Stomach (tissue), 4 donors: Measurements from ENCODE around the gene NELL1.

Source experiments
- POLR2A ChIP-seq, 4 donors: fragments of 450-650 bp; IDR thresholded peaks; one replicate each; pipeline ENCODE4 v1.6.1; 2016; ENCODE audit warnings: antibody characterized with exemption in 4 of 4, control low read depth in 2 of 4, mild to moderate bottlenecking in 1 of 4, moderate library complexity in 1 of 4
- POLR2AphosphoS5 ChIP-seq, 3 donors: sonication (generic); formaldehyde crosslinking; IDR thresholded peaks; one replicate each; pipeline ENCODE4 v1.6.1; 2016; ENCODE audit warnings: antibody characterized with exemption in 3 of 3
- TF ChIP-seq, protein P1 (sequence below), 7 experiments: fragments of 450-650 bp in 4 of 7; fragments of 200-600 bp in 3 of 7; sonication (generic) in 3 of 7; IDR thresholded peaks; one replicate each; pipeline ENCODE4 v1.5.1; 2016 to 2019; ENCODE audit warnings: antibody characterized with exemption in 7 of 7, control low read depth in 2 of 7, mild to moderate bottlenecking in 1 of 7

DNA sequence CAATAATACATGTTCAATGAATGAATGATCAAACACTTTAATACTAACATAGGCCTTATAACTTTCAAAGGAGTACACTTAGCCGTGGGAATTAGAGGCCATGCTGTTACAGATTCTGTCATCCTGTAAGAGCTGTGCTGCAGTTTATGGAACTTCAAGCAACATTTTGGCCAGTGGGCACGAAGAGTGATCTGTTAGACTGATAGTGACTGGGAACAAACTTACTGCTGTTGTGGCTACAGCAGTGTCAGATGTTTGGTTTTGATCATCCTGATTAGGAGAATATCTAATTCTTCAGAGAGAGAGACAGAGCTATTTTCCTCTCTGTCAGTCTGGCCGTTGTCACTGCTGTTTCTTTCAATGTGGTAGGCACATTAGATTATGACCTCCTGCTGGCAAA, 348.9 kb downstream of the NELL1 start:
- TF ChIP-seq POLR2A (IDR thresholded peaks at IDR 0.05) (no peak), POLR2AphosphoS5 (IDR thresholded peaks at IDR 0.05) (no peak)
- TF ChIP-seq, protein P1, sequence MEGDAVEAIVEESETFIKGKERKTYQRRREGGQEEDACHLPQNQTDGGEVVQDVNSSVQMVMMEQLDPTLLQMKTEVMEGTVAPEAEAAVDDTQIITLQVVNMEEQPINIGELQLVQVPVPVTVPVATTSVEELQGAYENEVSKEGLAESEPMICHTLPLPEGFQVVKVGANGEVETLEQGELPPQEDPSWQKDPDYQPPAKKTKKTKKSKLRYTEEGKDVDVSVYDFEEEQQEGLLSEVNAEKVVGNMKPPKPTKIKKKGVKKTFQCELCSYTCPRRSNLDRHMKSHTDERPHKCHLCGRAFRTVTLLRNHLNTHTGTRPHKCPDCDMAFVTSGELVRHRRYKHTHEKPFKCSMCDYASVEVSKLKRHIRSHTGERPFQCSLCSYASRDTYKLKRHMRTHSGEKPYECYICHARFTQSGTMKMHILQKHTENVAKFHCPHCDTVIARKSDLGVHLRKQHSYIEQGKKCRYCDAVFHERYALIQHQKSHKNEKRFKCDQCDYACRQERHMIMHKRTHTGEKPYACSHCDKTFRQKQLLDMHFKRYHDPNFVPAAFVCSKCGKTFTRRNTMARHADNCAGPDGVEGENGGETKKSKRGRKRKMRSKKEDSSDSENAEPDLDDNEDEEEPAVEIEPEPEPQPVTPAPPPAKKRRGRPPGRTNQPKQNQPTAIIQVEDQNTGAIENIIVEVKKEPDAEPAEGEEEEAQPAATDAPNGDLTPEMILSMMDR (IDR thresholded peaks at IDR 0.05) = no peak
